CD4-positive, alpha-beta T cell treated with Interferon alpha-2 for 1 hour (primary cell): ENCODE data around the gene PRB2.
"Not testable (repeated sequence)": the region's sequence is repeated elsewhere in the genome, so short reads cannot be mapped to it uniquely, and the experiment has no call there.

Source experiments
- DNase-seq, 2 donors: peaks; one replicate each; pipeline ENCODE4 v3.0.0-alpha.2; 2020 to 2022

Gene PRB2

GRCh38 chr12:11395467-11395866 is at the start of gene PRB2:
Gene PRB2, minus strand, starts transcription at chr12:11395567. Its CDS starts 38 bp downstream, at chr12:11395529.
- DNase-seq = not testable (repeated sequence)

- DNase-seq = no peak
These were observed 42.6 kb upstream of the PRB2 start for GRCh38 chr12:11437966-11438365.

GRCh38 chr12:11433664-11434063 is 38.3 kb upstream of the PRB2 start:
- no peak for DNase-seq

GRCh38 chr12:11431486-11431885 is 36.1 kb upstream of the PRB2 start:
- DNase-seq = no peak

GRCh38 chr12:11427341-11427740 is 32.0 kb upstream of the PRB2 start:
- DNase-seq = no peak

GRCh38 chr12:11412731-11413130 is 17.4 kb upstream of the PRB2 start:
- no peak for DNase-seq

- no peak for DNase-seq
These were observed 12.7 kb upstream of the PRB2 start for GRCh38 chr12:11408096-11408495.

- DNase-seq = no peak
These were observed 2.0 kb upstream of the PRB2 start for GRCh38 chr12:11397366-11397765.

- DNase-seq = not testable (repeated sequence)
These were observed 3.9 kb downstream of the PRB2 start for GRCh38 chr12:11391456-11391855.

- not testable (repeated sequence) for DNase-seq
These were observed 17.9 kb downstream of the PRB2 start for GRCh38 chr12:11377420-11377819.

- DNase-seq = no peak
These were observed 34.2 kb downstream of the PRB2 start for GRCh38 chr12:11361151-11361550.

GRCh38 chr12:11360205-11360883 is 35.0 kb downstream of the PRB2 start:
- DNase-seq = not testable (repeated sequence)

GRCh38 chr12:11351736-11352135 is 43.6 kb downstream of the PRB2 start:
- not testable (repeated sequence) for DNase-seq

- DNase-seq = no peak
These were observed 46.9 kb downstream of the PRB2 start for GRCh38 chr12:11348439-11348838.

- no peak for DNase-seq
These were observed 47.6 kb downstream of the PRB2 start for GRCh38 chr12:11347810-11348209.

GRCh38 chr12:11344500-11344899 is 50.9 kb downstream of the PRB2 start:
- no peak for DNase-seq
